Activated naive CD4-positive, alpha-beta T cell (primary cell): ENCODE results near the gene TCOF1.
A peak's percentile ranks its signal among the peaks of the same experiment; 100 is the strongest.

Experiments
- DNase-seq, 4 experiments: peaks; one replicate each; lab custom pipeline; 2025; lab: John Stamatoyannopoulos, UW

TCOF1 gene, protein sequence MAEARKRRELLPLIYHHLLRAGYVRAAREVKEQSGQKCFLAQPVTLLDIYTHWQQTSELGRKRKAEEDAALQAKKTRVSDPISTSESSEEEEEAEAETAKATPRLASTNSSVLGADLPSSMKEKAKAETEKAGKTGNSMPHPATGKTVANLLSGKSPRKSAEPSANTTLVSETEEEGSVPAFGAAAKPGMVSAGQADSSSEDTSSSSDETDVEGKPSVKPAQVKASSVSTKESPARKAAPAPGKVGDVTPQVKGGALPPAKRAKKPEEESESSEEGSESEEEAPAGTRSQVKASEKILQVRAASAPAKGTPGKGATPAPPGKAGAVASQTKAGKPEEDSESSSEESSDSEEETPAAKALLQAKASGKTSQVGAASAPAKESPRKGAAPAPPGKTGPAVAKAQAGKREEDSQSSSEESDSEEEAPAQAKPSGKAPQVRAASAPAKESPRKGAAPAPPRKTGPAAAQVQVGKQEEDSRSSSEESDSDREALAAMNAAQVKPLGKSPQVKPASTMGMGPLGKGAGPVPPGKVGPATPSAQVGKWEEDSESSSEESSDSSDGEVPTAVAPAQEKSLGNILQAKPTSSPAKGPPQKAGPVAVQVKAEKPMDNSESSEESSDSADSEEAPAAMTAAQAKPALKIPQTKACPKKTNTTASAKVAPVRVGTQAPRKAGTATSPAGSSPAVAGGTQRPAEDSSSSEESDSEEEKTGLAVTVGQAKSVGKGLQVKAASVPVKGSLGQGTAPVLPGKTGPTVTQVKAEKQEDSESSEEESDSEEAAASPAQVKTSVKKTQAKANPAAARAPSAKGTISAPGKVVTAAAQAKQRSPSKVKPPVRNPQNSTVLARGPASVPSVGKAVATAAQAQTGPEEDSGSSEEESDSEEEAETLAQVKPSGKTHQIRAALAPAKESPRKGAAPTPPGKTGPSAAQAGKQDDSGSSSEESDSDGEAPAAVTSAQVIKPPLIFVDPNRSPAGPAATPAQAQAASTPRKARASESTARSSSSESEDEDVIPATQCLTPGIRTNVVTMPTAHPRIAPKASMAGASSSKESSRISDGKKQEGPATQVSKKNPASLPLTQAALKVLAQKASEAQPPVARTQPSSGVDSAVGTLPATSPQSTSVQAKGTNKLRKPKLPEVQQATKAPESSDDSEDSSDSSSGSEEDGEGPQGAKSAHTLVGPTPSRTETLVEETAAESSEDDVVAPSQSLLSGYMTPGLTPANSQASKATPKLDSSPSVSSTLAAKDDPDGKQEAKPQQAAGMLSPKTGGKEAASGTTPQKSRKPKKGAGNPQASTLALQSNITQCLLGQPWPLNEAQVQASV (N-terminal part only)

DNA sequence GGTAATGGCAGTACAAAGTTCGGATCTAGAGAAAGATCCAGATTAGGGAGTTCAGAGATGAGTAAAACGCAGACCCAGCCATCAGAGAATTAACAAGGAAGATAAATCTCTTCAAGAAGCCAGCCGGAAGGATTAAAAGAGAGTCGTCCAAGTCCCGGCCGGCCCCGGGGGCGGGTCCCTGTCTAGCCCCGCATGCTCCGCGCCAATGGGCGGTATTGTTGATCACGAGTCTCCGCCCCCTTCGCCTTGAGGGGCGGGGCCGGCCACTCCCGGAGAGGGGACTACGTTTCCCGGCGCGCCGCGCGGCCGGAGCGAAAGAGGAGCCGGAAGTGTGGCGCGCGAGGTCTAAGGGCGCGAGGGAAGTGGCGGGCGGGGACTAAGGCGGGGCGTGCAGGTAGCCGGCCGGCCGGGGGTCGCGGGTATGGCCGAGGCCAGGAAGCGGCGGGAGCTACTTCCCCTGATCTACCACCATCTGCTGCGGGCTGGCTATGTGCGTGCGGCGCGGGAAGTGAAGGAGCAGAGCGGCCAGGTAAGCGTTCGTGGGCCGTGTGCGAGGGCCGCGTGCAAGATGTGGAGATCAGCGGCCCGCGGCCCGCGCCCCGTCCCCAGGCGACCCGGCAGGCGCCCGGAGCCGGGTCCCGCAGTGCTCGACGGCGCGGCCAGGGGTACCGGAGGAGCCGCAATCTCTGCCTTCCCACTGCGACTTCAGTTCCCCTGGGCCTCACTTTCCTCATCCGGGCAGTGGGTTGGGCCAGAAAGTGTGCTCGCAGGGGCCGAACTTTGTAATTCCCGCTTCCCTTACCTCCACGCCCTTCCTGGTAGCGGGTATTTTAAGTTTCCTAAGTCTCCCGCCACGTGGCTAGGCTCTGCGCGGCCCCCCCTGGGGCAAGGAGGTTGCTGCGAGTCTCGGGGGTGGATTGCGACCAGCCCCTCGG is at the start of gene TCOF1:
Gene TCOF1, plus strand, starts transcription at position 372 of the 935 bp plus-strand sequence. Its CDS starts 50 bp downstream, at position 422.
- peak; percentile 90 to 98 (median 94) for DNase-seq

DNA sequence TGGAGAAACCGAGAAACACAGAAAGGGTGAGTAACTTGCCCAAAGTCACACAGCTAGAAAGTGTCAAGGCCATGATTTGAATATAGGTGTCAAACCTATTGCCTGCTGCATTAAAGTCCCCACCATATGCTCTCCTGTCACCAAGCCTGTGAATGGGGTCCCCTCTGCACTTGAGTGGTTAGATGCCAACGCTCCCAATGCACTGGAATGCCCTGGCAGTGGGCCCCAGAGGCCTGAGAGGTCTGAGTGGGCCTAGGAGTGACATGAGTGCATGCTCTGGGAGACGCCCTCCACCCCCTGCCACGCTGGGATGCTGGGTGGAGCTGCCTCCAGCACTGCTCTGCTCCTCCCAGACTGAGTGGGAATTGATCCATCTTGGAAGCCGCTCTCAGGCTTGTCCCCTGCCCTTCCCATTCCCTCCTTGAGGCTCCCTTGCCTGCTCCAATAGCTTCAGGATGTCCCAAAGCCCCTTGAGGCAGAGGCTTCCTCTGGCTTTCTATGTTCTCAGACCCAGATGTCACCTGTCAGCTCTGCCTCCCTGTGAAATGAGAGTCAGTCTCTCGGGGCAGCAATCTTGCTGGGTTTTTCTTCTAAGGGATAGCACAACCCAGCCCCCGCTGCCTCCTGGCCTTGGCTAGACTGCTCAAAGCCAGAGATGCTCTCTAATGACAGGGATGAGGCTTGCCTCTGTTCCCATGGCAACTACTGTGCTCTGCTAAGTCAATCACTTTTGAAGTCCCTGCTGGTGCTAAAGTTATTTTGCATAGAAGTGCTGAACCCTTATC is 48.2 kb upstream of the TCOF1 start:
- no peak for DNase-seq

DNA sequence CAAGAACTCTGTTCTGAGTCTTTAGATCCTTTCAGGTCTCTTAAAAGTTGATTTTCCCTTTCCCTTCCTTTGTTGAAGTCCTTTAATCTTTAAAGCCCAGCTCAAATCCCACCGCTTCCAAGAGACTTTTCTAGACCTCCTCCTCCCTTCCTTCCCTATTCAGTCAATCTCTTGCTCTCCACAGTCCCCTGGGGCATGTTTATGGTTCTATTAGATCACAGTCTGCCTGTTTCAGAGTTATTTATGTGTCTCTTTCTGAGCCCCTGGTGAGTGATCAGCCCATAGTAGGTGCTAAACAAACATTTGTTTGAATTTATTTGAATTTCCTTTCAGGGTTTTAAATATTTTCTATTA is 47.6 kb upstream of the TCOF1 start:
- DNase-seq, result no peak

DNA sequence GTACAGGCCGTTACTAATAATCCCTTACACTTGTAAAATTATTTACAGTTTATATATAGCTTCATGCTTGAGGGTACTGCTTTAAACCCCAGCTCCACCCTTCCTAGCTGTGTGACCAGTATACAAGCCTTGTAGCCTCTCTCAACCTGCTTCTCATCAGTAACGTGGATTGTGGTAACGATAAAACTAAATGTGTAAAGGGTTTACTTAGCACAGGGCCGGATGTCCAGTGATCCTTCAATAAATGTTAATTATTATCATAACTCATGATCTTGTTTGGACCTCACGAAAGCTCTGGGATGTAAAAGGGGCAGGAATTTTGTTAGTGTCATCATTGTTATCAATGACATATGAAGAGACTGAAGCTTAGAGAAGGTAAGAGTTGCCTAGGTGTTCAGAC is 47.3 kb upstream of the TCOF1 start:
- no peak for DNase-seq

DNA sequence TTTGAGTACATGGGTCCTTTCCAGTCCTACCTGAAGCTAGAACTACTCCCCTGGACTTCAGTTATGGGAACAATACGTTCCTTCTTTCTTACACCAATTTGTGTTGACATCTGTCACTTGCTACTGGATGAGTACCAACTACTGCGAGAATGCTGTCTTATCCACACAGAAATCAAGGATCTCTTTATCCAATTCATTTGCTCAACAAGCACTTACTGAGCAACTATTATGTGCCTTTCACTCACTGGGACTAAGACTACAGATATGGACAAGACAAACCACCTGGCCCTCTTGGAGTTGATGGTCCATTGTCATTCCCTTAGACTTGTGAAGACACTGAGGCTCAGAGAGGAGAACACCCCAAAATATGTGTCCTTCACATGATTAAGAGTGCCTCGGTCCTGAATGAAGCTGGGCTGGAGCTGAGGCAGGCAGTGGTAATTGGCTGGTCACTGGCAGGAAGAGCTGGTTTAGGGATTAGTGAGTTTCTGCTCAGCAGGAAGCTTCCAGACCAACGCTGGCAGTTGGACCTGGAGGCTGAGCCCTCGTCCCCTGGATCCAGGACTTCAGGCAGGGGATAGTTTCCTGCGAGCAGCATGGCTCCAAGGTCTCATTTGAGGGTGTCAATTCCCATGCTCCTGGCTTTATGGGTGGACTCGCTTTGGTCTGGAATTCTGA is 46.3 kb upstream of the TCOF1 start:
- DNase-seq, result no peak

DNA sequence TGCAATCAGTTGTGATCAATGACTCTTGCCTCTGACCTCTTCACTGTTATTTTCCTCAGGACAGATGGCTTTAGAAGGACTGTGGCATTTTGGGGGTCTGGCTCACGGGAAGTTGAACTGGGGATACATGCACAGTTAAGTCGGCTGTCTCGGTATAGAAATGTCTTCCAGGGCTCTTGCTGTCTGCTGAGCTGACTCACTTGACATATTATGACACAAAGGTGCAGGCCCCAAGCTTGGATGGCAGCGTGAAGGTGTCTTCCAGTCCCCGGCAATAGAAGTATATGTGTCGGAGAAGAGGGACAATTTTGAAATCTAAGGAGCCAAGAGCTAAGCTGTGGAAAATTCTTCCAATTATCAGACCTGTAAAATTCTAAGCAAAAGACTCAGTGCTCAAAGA is 45.0 kb upstream of the TCOF1 start:
- no peak for DNase-seq

DNA sequence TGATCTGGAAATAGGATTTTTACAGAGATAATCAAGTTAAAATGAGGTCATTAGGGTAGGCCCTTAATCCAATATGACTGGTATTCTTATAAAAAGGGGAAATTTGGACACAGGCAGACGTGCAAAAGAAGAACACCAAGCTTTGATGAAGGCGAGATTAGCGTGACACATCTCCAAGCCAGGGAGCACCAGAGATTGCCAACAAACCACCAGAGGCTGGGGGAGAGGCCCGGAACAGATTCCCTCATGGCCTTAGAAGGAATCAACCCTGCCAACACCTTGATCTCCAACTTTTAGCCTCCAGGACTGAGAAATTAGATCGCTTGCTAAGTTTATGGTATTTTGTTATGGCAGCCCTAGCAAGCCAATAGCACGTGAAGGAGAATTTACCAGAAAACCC is 44.0 kb upstream of the TCOF1 start:
- DNase-seq, result no peak

DNA sequence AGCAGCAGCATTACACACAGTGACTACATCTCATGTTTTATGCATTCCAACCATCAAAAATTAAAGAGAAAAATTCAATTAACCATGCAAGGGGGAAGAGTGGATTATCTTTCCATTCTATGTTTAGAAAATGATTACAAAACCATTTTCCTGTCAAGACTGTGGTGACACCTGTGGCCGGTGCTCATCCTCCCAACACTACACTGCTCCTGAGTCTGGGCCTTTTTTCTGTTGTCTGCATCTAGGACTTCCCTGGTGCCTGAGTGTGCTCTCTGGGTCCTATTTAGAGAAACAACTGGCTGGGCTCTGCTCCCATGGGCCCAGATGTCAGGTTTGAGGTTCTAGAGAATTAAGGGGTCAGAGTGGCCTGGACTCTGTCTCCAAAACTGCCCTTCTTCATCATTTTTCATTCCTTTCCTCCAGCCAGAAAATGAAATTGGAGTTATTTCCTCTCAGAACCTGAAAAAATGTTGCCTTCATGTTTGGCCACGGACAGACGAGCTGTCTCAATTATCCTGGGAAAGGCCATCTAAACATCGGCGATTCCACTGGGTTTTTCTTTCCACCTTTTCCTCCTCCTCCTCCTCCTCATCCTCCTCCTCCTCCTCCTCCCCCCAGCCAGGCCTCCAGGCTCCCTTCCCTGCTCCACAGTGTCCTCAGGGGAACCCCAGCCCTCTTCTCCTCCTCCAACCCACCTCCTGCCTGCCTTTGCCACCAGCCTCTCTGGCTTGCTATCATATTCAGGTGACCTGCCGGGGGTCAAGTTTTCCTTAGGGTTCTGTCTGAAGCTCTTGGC is 43.4 kb upstream of the TCOF1 start:
- DNase-seq, result no peak

DNA sequence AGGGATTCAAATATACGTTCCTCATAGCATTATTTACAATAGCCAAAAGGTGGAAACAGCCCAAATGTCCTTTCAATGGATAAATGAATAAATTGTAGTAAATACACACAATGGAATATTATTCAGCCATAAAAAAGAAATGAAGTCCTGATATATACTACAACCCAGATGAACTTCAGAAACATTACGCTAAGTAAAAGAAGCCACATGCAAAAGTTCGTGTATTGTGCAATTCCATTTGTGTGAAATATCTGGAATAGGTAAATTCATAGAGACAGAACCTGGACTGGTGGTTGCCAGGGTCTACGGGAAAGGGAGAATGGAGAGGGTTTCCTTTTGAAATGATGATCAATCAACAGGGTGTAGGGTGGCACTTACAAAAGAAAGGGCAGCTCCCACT is 42.3 kb upstream of the TCOF1 start:
- no peak for DNase-seq

DNA sequence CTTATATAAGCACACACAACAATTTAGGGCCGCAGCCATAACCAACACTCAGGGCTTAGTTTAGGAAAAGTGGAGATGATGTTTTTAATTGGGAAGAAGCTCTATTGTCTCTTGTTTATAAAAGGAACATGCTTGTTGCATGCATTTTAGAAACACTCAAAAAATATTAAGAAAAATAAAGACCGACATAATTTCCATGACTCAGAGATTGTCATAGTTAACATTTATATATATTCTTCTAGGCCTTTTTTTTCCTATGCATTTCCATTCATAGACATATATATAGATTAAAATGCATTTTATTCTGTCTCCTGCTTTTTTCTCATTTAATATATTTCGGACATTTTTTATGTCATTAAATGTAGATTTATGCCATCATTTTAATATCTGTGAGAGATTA is 41.2 kb upstream of the TCOF1 start:
- DNase-seq, result no peak

DNA sequence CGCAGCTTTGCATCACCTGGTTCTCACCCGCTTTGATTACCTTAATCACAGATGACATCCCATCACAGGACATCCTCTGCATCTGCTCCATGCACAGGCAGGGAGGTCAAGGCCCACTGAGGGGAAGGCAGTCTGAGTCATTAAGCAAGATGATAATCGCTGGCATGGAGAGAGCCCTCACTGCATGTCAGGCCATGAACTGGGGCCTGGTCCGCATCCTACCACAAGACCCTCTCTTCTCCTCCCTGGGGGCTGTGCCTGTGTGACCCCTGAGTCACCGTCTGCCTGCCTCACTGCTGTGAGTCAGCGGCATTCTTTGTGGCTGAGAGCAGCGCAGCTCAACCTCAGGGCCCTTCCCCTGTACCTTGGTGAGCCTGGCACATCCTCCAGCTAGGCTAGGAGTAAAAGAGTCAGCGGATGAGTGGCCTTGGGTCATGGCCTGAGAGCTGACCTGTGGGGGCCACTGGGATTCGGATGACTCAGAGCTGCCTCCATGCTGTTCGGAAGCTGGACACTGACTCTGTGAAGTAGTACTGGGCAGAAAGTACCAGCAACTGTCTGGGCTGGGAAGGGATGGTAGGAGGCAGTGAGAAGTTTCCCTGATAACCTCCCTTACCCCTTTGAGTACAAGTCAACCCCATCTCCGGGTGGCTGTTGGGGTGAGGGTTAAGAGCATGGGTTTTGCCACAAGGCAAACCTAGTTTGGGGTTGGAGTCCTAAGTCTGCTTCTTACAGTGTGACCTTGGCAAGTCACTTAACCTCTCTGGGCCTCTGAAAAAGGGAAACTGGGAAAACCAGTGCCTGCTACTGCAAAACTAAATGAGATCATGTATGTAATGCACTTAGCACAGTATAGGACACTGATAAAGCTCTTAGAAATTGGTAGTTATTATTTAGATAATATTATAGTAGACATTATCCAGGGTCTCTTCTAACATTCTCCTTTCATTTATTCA is 40.2 kb upstream of the TCOF1 start:
- no peak for DNase-seq

DNA sequence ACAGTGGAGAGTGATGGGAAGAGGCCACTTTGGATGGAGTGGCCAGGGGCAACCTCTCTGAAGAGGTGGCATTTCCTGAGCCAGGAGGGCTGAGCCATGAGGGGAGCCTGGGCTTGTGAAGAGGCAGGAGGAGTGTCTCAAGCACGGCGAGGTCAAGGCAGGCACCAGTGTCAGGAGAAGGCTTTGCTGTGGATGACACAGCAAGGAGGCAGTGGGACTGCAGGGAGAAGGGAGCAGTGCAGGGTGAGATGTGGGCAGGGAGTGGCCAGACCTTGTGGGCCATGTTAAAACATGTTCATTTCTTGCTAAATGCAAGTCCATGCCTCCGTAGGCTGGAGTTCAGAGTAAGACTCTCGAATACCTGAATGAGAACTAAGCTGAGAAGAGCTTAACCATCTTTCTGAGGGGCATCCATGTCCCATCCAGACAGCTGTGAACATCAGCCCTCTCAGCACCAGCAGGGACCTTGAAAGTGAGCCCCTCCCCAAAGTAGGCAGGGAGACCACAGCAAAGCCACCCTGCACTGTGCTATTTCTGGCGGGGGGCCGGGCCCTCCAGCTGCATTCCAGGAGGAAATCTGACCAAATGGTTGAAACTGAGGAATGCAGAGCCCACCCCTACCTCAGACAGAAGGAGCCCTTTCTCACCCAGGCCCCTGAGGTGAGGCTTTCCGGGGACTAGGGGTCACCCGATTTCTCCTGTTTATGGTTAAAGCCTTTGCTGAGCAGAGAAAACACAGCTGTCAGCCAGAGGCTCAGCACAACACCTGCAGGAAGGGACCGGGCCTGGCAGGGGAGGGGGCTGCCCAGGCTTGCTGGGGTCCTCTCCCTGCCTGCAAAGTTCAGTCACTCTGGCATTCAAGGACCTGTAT is 38.6 kb upstream of the TCOF1 start:
- DNase-seq, result no peak

DNA sequence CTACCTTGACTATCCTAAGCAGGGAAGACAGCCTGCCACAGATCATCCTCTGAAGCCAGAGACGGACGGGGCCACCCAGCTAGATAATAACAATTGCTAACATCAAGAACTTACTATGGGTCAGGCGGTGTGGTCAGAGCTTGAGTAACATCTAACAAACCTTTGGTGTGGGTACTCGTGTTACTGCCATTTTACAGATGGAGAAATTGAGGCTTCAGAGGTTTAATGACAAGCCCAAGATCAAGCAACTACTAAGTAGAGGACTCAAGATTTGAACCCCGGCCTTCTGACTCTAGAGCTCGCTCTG is 38.1 kb upstream of the TCOF1 start:
- DNase-seq, result no peak

DNA sequence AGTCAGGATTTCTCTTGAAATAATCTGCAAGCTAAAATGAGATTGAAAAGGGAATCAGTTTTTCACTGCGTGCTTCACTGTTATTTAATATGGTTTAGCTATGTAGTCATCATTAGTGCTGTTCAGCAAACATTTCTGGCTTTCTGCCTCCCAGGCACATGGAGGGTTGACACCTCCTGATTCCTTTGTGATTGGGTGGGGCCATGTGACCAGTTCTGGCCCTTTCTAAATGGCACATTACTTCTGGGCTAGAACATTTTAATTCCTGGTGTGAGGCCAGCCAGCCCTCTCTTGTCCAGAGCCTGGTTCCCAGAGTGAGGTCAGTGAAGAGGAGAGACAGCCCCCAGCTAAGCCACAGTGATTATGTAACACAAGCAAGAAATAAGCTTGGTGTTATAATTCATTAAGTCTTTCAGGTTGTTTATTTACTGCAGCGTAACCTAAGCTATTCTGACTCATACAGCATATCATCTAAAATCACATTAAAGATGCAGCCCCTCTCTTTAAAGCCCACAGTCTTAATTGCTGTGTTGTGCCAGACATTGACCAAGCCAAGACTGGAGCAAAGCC is 37.4 kb upstream of the TCOF1 start:
- DNase-seq, result no peak

DNA sequence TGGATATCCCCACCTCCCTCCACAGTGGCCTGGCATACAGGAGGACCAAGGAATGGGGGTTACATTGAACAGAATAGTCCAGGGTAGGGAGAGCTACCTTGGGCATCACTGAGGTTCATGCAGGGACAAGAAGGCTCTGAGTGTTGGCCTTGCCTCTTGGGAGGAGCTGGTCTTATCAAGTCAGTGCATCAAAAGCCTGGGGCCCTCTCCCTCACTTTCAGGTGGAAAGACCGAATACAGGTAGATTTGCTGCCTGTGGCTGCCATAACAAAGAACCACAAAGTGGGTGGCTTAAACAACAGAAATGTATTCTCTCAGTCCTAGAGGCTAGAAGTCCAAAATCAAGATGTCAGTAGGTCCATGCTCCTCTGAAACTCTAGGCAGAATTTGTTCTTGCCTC is 36.3 kb upstream of the TCOF1 start:
- no peak for DNase-seq

DNA sequence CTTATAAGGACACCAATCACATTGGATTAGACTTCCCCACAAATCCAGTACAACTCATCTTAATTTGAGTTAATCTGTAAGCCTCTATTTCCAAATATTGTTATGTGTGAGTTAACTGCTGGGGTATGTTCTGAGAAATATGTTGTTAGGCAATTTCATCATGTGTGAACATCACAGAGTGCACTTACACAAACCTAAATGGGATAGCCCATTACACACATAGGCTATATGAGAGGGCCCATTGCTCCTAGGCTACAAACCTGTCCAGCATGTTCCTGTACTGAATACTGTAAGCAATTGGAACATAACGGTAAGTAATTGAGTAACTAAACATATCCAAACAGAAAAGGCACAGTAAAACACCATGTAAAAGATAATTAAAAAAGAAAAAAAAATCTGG is 35.7 kb upstream of the TCOF1 start:
- no peak for DNase-seq

DNA sequence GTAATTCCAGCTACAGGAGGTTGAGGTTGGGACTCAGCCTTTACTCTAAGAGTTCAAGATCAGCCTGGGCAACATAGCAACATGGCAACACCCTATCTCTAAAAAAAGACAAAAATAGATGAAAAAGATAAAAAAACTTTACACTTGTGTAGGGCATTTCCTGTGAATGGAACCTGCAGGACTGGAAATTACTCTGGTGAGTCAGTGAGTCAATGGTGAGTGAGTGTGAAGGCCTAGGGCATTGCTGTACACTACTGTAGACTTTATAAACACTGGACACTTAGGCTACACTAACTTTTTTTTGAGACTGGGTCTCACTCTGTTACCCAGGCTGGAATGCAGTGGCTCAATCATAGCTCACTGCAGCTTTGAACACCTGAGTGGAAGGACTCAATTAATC is 35.3 kb upstream of the TCOF1 start:
- DNase-seq, result no peak
